Activated B cell treated with CpG ODN at 0.5 μM for 24 hours (primary cell): ENCODE results near the gene EFNB3. TPM values are rescaled to one million over a fixed set of nuclear protein-coding genes. Genes with fewer than 3 reads are reported as not detected.
A peak's percentile ranks its signal among the peaks of the same experiment; 100 is the strongest.

Experiments used
- ATAC-seq: fragments of 200-7000 bp; cut with Tn5 transposase; one replicate; pipeline ENCODE4 v1.10.0; 2021; ENCODE audit warnings: low read depth, mild to moderate bottlenecking, moderate library complexity
- CTCF ChIA-PET: fragments of 350-600 bp; sonication (Branson Sonifier 250); formaldehyde crosslinking; loops from one replicate; lab custom pipeline; 2021; ENCODE audit warnings: antibody characterized with exemption; lab: Charles Lee
- POLR2A ChIA-PET: fragments of 350-600 bp; sonication (Branson Sonifier 250); formaldehyde crosslinking; loops from one replicate; lab custom pipeline; 2021; ENCODE audit warnings: antibody characterized with exemption; lab: Charles Lee
- DNase-seq: peaks from one replicate; pipeline ENCODE4 v3.0.0; 2022
- H3K27ac Mint-ChIP-seq: one replicate; pipeline ENCODE4 v1.8.0; 2020; ENCODE audit warnings: mixed read lengths
- H3K27me3 Mint-ChIP-seq: one replicate; pipeline ENCODE4 v1.8.0; 2021; ENCODE audit warnings: mixed read lengths
- H3K36me3 Mint-ChIP-seq: one replicate; pipeline ENCODE4 v1.8.0; 2021; ENCODE audit warnings: low read depth, mixed read lengths
- H3K4me1 Mint-ChIP-seq: one replicate; pipeline ENCODE4 v1.8.0; 2021; ENCODE audit warnings: mixed read lengths
- H3K4me3 Mint-ChIP-seq: one replicate; pipeline ENCODE4 v1.8.0; 2020; ENCODE audit warnings: mild to moderate bottlenecking, mixed read lengths
- H3K9me3 Mint-ChIP-seq: one replicate; pipeline ENCODE4 v1.8.0; 2020; ENCODE audit warnings: mixed read lengths
- intact Hi-C: fragments of 100-400 bp; cut with micrococcal nuclease; formaldehyde crosslinking; loops from one replicate; pipeline ENCODE4 v1.15.1; 2024
- total RNA-seq: library from RNA; stranded (reverse); gene quantifications from 2 replicates; pipeline ENCODE4 v1.2.3, GENCODE V29; 2022
- TF ChIP-seq, protein P1 (sequence below): fragments of 200-600 bp; IDR thresholded peaks from one replicate; pipeline ENCODE4 v1.8.0; 2022; ENCODE audit warnings: antibody characterized with exemption, mild to moderate bottlenecking

EFNB3 gene
- total RNA-seq, 1 donor from 2014 or later, result not detected

DNA sequence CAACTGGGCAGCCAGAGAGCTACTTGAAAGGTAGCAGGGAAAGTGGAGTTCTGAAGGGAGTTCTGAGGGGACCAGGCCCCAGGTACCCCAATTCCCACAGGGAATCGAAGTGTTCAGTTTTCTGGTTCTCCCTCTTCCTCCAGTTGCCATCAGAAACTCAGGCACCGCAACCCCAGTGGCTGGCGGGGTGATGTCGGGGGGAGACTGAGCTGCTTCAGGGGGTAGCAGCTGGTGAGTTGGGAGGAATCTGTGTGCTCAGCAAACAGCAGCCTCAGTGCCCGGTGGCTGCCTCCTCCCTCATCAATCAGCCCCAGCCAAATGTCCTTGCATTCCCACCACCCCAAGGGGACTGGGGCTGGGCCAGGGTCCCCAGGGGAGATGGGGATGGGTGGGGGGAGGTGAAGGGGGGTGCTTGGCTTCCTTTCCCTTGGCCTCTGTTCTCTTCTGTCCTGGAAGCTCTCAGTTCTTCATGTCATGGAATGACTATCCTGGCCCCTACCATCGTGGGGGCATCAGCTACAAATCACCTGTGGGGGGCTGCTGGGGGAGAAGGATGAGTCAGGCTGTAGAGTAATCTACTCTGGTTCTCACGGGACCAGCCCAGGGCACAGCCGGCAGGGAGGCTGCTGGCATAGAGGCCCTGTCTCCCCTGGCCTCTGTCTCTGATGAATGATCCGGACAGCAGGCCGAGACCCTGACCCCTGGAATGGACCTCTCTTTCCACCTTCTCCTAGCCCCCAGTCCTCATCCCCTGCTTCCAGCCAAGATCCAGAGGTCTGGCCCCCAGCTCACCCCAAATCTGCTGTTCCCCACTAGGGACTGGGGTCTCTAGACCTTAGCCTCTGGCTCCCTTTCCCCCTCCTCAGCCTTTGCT is 10.0 kb downstream of the EFNB3 start:
- ChIA-PET POLR2A (no interaction called here), CTCF (interaction anchor here (1.3 kb wide), 1 partner anchor 28 kb away, joined by 3 read pairs; the partner anchor contains the start of gene TP53)
- Mint-ChIP-seq H3K4me3 (no peak overlapping the region), H3K36me3 (no peaks in the 10 kb centered on the region), H3K27me3 (peaks cover 64% of the 10 kb centered on the region), H3K9me3 (no peaks in the 10 kb centered on the region), H3K27ac (no peak overlapping the region), H3K4me1 (peaks cover 25% of the 10 kb centered on the region)
- ATAC-seq, result no peak
- intact Hi-C loops, result no loop called here
- TF ChIP-seq, protein P1, sequence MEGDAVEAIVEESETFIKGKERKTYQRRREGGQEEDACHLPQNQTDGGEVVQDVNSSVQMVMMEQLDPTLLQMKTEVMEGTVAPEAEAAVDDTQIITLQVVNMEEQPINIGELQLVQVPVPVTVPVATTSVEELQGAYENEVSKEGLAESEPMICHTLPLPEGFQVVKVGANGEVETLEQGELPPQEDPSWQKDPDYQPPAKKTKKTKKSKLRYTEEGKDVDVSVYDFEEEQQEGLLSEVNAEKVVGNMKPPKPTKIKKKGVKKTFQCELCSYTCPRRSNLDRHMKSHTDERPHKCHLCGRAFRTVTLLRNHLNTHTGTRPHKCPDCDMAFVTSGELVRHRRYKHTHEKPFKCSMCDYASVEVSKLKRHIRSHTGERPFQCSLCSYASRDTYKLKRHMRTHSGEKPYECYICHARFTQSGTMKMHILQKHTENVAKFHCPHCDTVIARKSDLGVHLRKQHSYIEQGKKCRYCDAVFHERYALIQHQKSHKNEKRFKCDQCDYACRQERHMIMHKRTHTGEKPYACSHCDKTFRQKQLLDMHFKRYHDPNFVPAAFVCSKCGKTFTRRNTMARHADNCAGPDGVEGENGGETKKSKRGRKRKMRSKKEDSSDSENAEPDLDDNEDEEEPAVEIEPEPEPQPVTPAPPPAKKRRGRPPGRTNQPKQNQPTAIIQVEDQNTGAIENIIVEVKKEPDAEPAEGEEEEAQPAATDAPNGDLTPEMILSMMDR, result no peak
- no peak for DNase-seq

DNA sequence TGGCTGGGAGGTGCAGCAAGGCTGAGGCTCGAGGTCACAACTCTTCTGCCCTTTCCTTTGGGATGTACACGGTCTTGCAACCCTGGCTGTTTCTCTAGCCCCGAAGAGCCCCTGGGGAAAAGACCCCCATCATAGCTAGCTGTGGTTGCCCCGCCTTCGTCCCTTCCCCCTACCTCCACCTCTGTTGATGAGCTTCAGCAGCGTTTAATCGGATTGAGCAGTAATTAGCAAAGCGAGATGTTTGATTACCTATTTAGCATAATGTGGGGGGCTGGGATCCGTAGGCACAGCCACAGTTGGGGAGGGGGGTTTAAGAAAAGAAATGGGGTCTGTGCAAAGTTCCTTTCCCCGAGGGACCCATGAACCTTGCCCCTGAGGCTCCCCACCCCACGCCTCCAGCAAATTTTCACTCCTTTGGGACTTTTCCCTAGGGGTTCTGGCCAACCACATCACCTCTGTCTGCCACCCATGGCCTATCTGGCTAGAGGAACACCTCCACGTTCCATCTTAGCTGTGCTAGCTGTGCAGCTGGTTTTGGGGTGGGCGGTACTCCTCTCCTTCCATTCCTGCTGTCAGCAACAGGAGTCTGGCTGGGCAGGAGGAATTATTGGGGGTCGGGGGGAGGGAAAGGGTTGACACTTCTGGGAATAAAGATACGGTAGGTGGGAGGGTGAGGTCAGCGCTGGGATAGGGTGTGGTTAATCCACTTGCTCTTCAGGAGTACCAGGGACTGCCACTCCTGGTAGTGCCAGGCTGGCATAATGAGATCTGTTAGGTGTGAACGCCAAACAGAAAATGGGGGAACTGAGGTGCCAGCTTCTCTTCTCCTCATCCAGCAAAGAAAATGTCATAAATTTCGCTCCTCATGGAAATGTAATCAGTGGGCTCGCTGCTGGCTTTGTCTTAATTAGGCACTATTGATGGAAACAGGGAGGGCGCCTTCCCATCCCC is 11.2 kb downstream of the EFNB3 start:
- no peak for ATAC-seq
- DNase-seq, result no peak
- intact Hi-C loops, result no loop called here
- Mint-ChIP-seq H3K4me3 (no peak overlapping the region), H3K4me1 (peaks cover 18% of the 10 kb centered on the region), H3K36me3 (no peaks in the 10 kb centered on the region), H3K9me3 (no peaks in the 10 kb centered on the region), H3K27me3 (peaks cover 66% of the 10 kb centered on the region), H3K27ac (no peak overlapping the region)
- ChIA-PET POLR2A (interaction anchor here (0.7 kb wide), 1 partner anchor 100 kb away, joined by 5 read pairs; no protein-coding TSS in a partner anchor), CTCF (no interaction called here)
- TF ChIP-seq, protein P1, result no peak

DNA sequence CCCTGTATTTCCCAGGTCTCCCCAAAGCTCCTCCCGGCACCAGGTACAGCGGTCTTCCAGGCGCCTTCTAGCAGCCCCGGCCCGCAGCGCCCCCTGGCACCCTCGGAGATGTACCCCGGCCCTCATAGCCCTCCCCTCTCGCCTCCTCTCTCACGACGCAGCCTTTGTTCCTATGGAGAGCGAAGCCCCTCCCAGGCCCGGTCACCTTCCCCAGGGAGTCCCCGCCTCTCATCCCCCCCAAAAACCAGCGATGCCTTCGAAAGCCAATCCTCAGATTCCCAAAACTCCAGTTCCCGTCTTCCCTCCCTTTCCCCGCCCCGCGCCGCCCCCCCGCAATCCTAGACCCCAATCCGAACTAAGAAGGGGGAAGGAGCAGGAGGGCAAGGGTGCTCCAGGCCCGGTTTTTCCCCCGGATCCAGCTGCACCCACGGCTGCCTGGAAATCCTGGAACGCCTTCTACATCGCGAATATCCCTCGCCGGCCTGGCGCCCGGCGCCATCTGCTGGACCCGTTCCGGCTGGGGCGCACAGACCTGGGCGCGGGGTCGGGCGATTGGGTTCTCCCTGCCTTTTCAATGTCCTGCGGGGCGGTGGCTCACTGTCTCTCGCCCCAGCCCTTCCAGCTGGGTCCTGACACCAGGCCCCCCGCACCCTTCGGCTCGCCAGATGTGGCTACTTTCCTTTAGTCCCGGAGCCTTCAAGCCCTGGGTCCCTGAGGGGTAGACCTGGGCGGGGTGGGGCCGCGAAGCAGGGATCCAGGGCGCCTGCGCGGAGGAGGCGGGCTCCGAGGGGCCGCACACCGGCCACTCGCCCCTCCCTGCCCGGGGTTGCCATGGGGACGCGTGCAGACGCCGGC is 12.1 kb downstream of the EFNB3 start, which contains the start of gene DNAH2:
Gene DNAH2, plus strand, starts transcription at position 844 of the 855 bp plus-strand sequence. CDS start 1,991 bp downstream, outside the sequence.
- H3K4me3 Mint-ChIP-seq, result peak within 1 kb of the TSS; percentile 80
- intact Hi-C loops, result no loop called here
- TF ChIP-seq, protein P1, result no peak
- H3K4me1 Mint-ChIP-seq, result peaks cover 18% of the 10 kb centered on the region
- POLR2A ChIA-PET, result interaction anchor here (1.2 kb wide), 1 partner anchor 30 kb away, joined by 7 read pairs; the partner anchor contains the start of gene TP53
- H3K27ac Mint-ChIP-seq, result no peak within 1 kb of the TSS
- no peaks in the 10 kb centered on the region for H3K9me3 Mint-ChIP-seq
- peak; percentile 80 for ATAC-seq
- peak; percentile 43 for DNase-seq
- CTCF ChIA-PET, result no interaction called here
- H3K27me3 Mint-ChIP-seq, result peaks cover 66% of the 10 kb centered on the region
- H3K36me3 Mint-ChIP-seq, result no peaks in the 10 kb centered on the region

GRCh38 chr17:7717756-7718350 is 12.9 kb downstream of the EFNB3 start:
- DNase-seq (no peak), ATAC-seq (peak; percentile 45)
- TF ChIP-seq, protein P1, result no peak
- POLR2A ChIA-PET, result interaction anchor here (1.2 kb wide), 1 partner anchor 31 kb away, joined by 7 read pairs; the partner anchor contains the start of gene TP53
- peak overlapping the region; percentile 80 for H3K4me3 Mint-ChIP-seq
- H3K27ac Mint-ChIP-seq, result no peak overlapping the region
- peaks cover 18% of the 10 kb centered on the region for H3K4me1 Mint-ChIP-seq
- no peaks in the 10 kb centered on the region for H3K9me3 Mint-ChIP-seq
- CTCF ChIA-PET, result no interaction called here
- peaks cover 63% of the 10 kb centered on the region for H3K27me3 Mint-ChIP-seq
- no peaks in the 10 kb centered on the region for H3K36me3 Mint-ChIP-seq
- intact Hi-C loops, result no loop called here
